Measurements from ENCODE around the gene PLXNA4.

GRCh38 chr7:132276234-132276630 lies 300.0 kb downstream of the PLXNA4 start:
- TF ChIP-seq CTCF (IDR thresholded peaks at IDR 0.05) (no peak), NFE2L1 (CRISPR knock-in tag; IDR thresholded peaks at IDR 0.05) (no peak), TEAD4 (CRISPR knock-in tag; IDR thresholded peaks at IDR 0.05) (no peak), JUN (CRISPR knock-in tag; IDR thresholded peaks at IDR 0.05) (no peak), IRF2 (CRISPR knock-in tag; IDR thresholded peaks at IDR 0.05; ENCODE audit: borderline replicate concordance, low read depth) (no peak), NR2C2 (CRISPR knock-in tag; IDR thresholded peaks at IDR 0.05) (no peak), ZNF396 (CRISPR knock-in tag; IDR thresholded peaks at IDR 0.05; ENCODE audit: borderline replicate concordance) (no peak), ZNF232 (CRISPR knock-in tag; IDR thresholded peaks at IDR 0.05) (no peak)
- TF ChIP-seq, protein P1, sequence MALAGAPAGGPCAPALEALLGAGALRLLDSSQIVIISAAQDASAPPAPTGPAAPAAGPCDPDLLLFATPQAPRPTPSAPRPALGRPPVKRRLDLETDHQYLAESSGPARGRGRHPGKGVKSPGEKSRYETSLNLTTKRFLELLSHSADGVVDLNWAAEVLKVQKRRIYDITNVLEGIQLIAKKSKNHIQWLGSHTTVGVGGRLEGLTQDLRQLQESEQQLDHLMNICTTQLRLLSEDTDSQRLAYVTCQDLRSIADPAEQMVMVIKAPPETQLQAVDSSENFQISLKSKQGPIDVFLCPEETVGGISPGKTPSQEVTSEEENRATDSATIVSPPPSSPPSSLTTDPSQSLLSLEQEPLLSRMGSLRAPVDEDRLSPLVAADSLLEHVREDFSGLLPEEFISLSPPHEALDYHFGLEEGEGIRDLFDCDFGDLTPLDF (CRISPR knock-in tag; IDR thresholded peaks at IDR 0.05): no peak
- TF ChIP-seq, protein P2, sequence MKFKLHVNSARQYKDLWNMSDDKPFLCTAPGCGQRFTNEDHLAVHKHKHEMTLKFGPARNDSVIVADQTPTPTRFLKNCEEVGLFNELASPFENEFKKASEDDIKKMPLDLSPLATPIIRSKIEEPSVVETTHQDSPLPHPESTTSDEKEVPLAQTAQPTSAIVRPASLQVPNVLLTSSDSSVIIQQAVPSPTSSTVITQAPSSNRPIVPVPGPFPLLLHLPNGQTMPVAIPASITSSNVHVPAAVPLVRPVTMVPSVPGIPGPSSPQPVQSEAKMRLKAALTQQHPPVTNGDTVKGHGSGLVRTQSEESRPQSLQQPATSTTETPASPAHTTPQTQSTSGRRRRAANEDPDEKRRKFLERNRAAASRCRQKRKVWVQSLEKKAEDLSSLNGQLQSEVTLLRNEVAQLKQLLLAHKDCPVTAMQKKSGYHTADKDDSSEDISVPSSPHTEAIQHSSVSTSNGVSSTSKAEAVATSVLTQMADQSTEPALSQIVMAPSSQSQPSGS (CRISPR knock-in tag; IDR thresholded peaks at IDR 0.05; ENCODE audit: borderline replicate concordance, low read depth): no peak

Data from WTC11 (cell line).